MCF 10A (cell line): Measurements from ENCODE around the gene GALNT16. TPM values are rescaled to one million over a fixed set of nuclear protein-coding genes. Genes with fewer than 3 reads are reported as not detected.

Source experiments
- BruUV-seq: library from RNA; stranded (reverse); fragments of 400-500 nt; replicated peaks from 2 replicates; lab custom pipeline; 2021; lab: Mats Ljungman, UMichigan
- CTCF ChIA-PET: fragments of 300-600 bp; sonication (Branson Sonifier 250); formaldehyde crosslinking; extraction: SDS; loops from one replicate; lab custom pipeline; 2021; ENCODE audit warnings: antibody characterized with exemption, inconsistent platforms; lab: Yijun Ruan, JAX
- POLR2A ChIA-PET: fragments of 300-600, 350-650 bp; sonication (Branson Sonifier 250); formaldehyde crosslinking; extraction: SDS; loops from one replicate; lab custom pipeline; 2020; ENCODE audit warnings: antibody characterized with exemption, inconsistent platforms; lab: Yijun Ruan, JAX
- DNase-seq: peaks from one replicate; pipeline ENCODE4 v3.0.0-alpha.2; 2018; ENCODE audit not compliant: unreplicated experiment
- H3K27ac Mint-ChIP-seq: one replicate; pipeline ENCODE4 v1.8.0; 2022; ENCODE audit warnings: mild to moderate bottlenecking, low read depth, mixed read lengths; ENCODE audit not compliant: unreplicated experiment
- H3K27me3 Mint-ChIP-seq: one replicate; pipeline ENCODE4 v1.8.0; 2022; ENCODE audit warnings: mixed read lengths; ENCODE audit not compliant: insufficient read depth, unreplicated experiment
- H3K36me3 Mint-ChIP-seq: one replicate; pipeline ENCODE4 v1.8.0; 2022; ENCODE audit warnings: mild to moderate bottlenecking, moderate library complexity, mixed read lengths; ENCODE audit not compliant: insufficient read depth, unreplicated experiment
- H3K4me1 Mint-ChIP-seq: one replicate; pipeline ENCODE4 v1.8.0; 2022; ENCODE audit warnings: mixed read lengths; ENCODE audit not compliant: insufficient read depth, unreplicated experiment
- H3K4me3 Mint-ChIP-seq: one replicate; pipeline ENCODE4 v1.8.0; 2022; ENCODE audit warnings: mild to moderate bottlenecking, moderate library complexity, mixed read lengths; ENCODE audit not compliant: unreplicated experiment
- H3K9me3 Mint-ChIP-seq: one replicate; pipeline ENCODE4 v1.8.0; 2022; ENCODE audit warnings: mixed read lengths; ENCODE audit not compliant: unreplicated experiment
- CTCF ChIP-seq: fragments of 200-600 bp; IDR thresholded peaks from one replicate; pipeline ENCODE4 v1.8.0; 2022; ENCODE audit warnings: antibody characterized with exemption, mild to moderate bottlenecking; ENCODE audit not compliant: unreplicated experiment
- intact Hi-C: fragments of 100-400 bp; cut with micrococcal nuclease; formaldehyde crosslinking; loops from 2 replicates; pipeline ENCODE4 v1.14.1; 2022
- total RNA-seq: library from RNA; stranded (reverse); gene quantifications from 2 replicates; pipeline ENCODE4 v1.2.3, GENCODE V29; 2022

The GALNT16 gene
- total RNA-seq, 1 experiment from 2014 or later: not detected

- H3K4me1 Mint-ChIP-seq: peaks cover 5% of the 10 kb centered on the region
- H3K27me3 Mint-ChIP-seq: peaks cover 13% of the 10 kb centered on the region
- no peak overlapping the region for H3K27ac Mint-ChIP-seq
- ChIA-PET CTCF (no interaction called here), POLR2A (interaction anchor here (0.6 to 0.7 kb wide), 2 partner anchors 13 to 24 kb away, joined by 3 to 4 read pairs; no protein-coding TSS in a partner anchor)
- no peak for DNase-seq
- no TSS peak for BruUV-seq
- H3K9me3 Mint-ChIP-seq: no peaks in the 10 kb centered on the region
- no peak overlapping the region for H3K4me3 Mint-ChIP-seq
- no peak for TF ChIP-seq CTCF
- intact Hi-C loops: no loop called here
- no peaks in the 10 kb centered on the region for H3K36me3 Mint-ChIP-seq
Measured at GRCh38 chr14:69358233-69358963, 98.4 kb downstream of the GALNT16 start.

GRCh38 chr14:69358966-69359365 lies 99.0 kb downstream of the GALNT16 start:
- ChIA-PET CTCF (no interaction called here), POLR2A (interaction anchor here (0.6 kb wide), 1 partner anchor 24 kb away, joined by 3 read pairs; no protein-coding TSS in a partner anchor)
- Mint-ChIP-seq H3K36me3 (no peaks in the 10 kb centered on the region), H3K27me3 (peaks cover 13% of the 10 kb centered on the region), H3K9me3 (no peaks in the 10 kb centered on the region), H3K4me3 (no peak overlapping the region), H3K4me1 (peaks cover 5% of the 10 kb centered on the region), H3K27ac (no peak overlapping the region)
- intact Hi-C loops: no loop called here
- no peak for DNase-seq
- no peak for TF ChIP-seq CTCF
- BruUV-seq: no TSS peak

GRCh38 chr14:69360438-69361108 lies 100.6 kb downstream of the GALNT16 start:
- Mint-ChIP-seq H3K4me1 (no peaks in the 10 kb centered on the region), H3K27ac (peak overlapping the region; percentile 28), H3K36me3 (no peaks in the 10 kb centered on the region), H3K9me3 (no peaks in the 10 kb centered on the region), H3K4me3 (no peak overlapping the region), H3K27me3 (peaks cover 13% of the 10 kb centered on the region)
- ChIA-PET CTCF (interaction anchor here (0.6 kb wide), 2 partner anchors 86 to 522 kb away, joined by 3 to 7 read pairs; no protein-coding TSS in a partner anchor), POLR2A (no interaction called here)
- no peak for DNase-seq
- BruUV-seq: no TSS peak
- TF ChIP-seq CTCF: no peak
- intact Hi-C loops: no loop called here

GRCh38 chr14:69363055-69363454 lies 103.1 kb downstream of the GALNT16 start:
- no peak overlapping the region for H3K27ac Mint-ChIP-seq
- no peaks in the 10 kb centered on the region for H3K9me3 Mint-ChIP-seq
- ChIA-PET CTCF (no interaction called here), POLR2A (no interaction called here)
- H3K27me3 Mint-ChIP-seq: peaks cover 13% of the 10 kb centered on the region
- no TSS peak for BruUV-seq
- intact Hi-C loops: no loop called here
- no peaks in the 10 kb centered on the region for H3K4me1 Mint-ChIP-seq
- H3K36me3 Mint-ChIP-seq: no peaks in the 10 kb centered on the region
- no peak overlapping the region for H3K4me3 Mint-ChIP-seq
- TF ChIP-seq CTCF: no peak
- no peak for DNase-seq
